B cell (primary cell): ENCODE measurements around the gene IGSF9B. TPM values are rescaled to one million over a fixed set of nuclear protein-coding genes. Genes with fewer than 3 reads are reported as not detected.

Experiments used
- ATAC-seq: fragments of 200-7000 bp; cut with Tn5 transposase; one replicate; pipeline ENCODE4 v1.10.0; 2021; ENCODE audit warnings: low read depth, mild to moderate bottlenecking, moderate number of reproducible peaks, moderate library complexity
- CTCF ChIA-PET: fragments of 350-600 bp; sonication (Branson Sonifier 250); formaldehyde crosslinking; loops from one replicate; lab custom pipeline; 2021; ENCODE audit warnings: antibody characterized with exemption, inconsistent platforms; lab: Charles Lee
- POLR2A ChIA-PET: fragments of 350-600 bp; sonication (Branson Sonifier 250); formaldehyde crosslinking; loops from one replicate; lab custom pipeline; 2021; ENCODE audit warnings: antibody characterized with exemption; lab: Charles Lee
- DNase-seq: peaks from one replicate; pipeline ENCODE4 v3.0.0; 2013
- H2AFZ ChIP-seq: 2 replicates; pipeline ENCODE4 v1.6.1; 2012; ENCODE audit warnings: mild to moderate bottlenecking, low read depth, low read length; ENCODE audit not compliant: insufficient read depth, poor library complexity, severe bottlenecking
- H3K27ac ChIP-seq, 2 donors: 1 replicate in 1 of 2; 2 replicates in 1 of 2; pipeline ENCODE4 v1.5.1; 2012 to 2013; ENCODE audit warnings: low read length in 2 of 2, mild to moderate bottlenecking in 2 of 2, moderate library complexity in 1 of 2
- H3K27me3 ChIP-seq, 4 experiments: fragments of 200-600 bp in 1 of 4; sonication (generic) in 1 of 4; replicated peaks in 1 of 4; 1 replicate in 2 of 4; 2 replicates in 2 of 4; pipeline versions ENCODE4 v1.6.1 to v1.7.0; 2013 to 2016; ENCODE audit warnings: low read length in 3 of 4, mild to moderate bottlenecking in 2 of 4, mixed read lengths in 1 of 4, moderate library complexity in 1 of 4; ENCODE audit not compliant: insufficient read depth in 4 of 4, control insufficient read depth in 3 of 4; ENCODE audit errors: control extremely low read depth in 1 of 4
- H3K36me3 ChIP-seq, 2 experiments: replicated peaks in 1 of 2; 1 replicate in 1 of 2; 2 replicates in 1 of 2; pipeline versions ENCODE4 v1.6.1 to v1.7.1; 2013; ENCODE audit warnings: low read length in 1 of 2; ENCODE audit not compliant: insufficient read depth in 2 of 2, control insufficient read depth in 1 of 2; ENCODE audit errors: control extremely low read depth in 1 of 2, extremely low read depth in 1 of 2
- H3K4me1 ChIP-seq, 2 donors: fragments of 200-600 bp in 1 of 2; sonication (generic) in 1 of 2; 1 replicate in 1 of 2; 2 replicates in 1 of 2; pipeline versions ENCODE4 v1.5.1 to v1.6.1; 2013 to 2017; ENCODE audit warnings: low read length in 2 of 2; ENCODE audit not compliant: control insufficient read depth in 2 of 2, insufficient read depth in 2 of 2
- H3K4me2 ChIP-seq: replicated peaks from 2 replicates; pipeline ENCODE3; 2012; ENCODE audit warnings: mild to moderate bottlenecking, low read depth, low read length; ENCODE audit not compliant: poor library complexity, severe bottlenecking
- H3K4me3 ChIP-seq, 5 experiments: fragments of 200-600 bp in 1 of 5; sonication (generic) in 1 of 5; 1 replicate in 3 of 5; 2 replicates in 2 of 5; pipeline versions ENCODE4 v1.5.1 to v1.7.0; 2011 to 2016; ENCODE audit warnings: low read length in 4 of 5, mild to moderate bottlenecking in 4 of 5, low read depth in 2 of 5, control low read depth in 1 of 5, moderate library complexity in 1 of 5; ENCODE audit not compliant: insufficient read depth in 1 of 5; ENCODE audit errors: control extremely low read depth in 1 of 5, extremely low read depth in 1 of 5
- H3K79me2 ChIP-seq: fragments of 200-600 bp; sonication (generic); one replicate; pipeline ENCODE4 v1.6.0; 2016; ENCODE audit warnings: low read length; ENCODE audit not compliant: control insufficient read depth, insufficient read depth
- H3K9ac ChIP-seq: fragments of 200-600 bp; sonication (generic); 2 replicates; pipeline ENCODE4 v1.6.1; 2017; ENCODE audit warnings: mild to moderate bottlenecking, low read length, moderate library complexity
- H3K9me3 ChIP-seq, 3 donors: one replicate each; pipeline versions ENCODE4 v1.6.1 to v1.7.1; 2013; ENCODE audit warnings: low read length in 2 of 3; ENCODE audit not compliant: control insufficient read depth in 2 of 3, insufficient read depth in 1 of 3; ENCODE audit errors: control extremely low read depth in 1 of 3
- H4K20me1 ChIP-seq: 2 replicates; pipeline ENCODE4 v1.6.0; 2012; ENCODE audit warnings: mild to moderate bottlenecking, low read length; ENCODE audit not compliant: insufficient read depth, control insufficient read depth, poor library complexity, severe bottlenecking
- H3K27ac Mint-ChIP-seq: one replicate; pipeline ENCODE4 v1.8.0; 2021; ENCODE audit warnings: mixed read lengths
- H3K27me3 Mint-ChIP-seq: one replicate; pipeline ENCODE4 v1.8.0; 2021; ENCODE audit warnings: mixed read lengths
- H3K4me1 Mint-ChIP-seq: one replicate; pipeline ENCODE4 v1.8.0; 2021; ENCODE audit warnings: mixed read lengths
- H3K4me3 Mint-ChIP-seq: one replicate; pipeline ENCODE4 v1.8.0; 2021; ENCODE audit warnings: mixed read lengths
- H3K9me3 Mint-ChIP-seq: one replicate; pipeline ENCODE4 v1.8.0; 2022; ENCODE audit warnings: mixed read lengths; ENCODE audit not compliant: insufficient read depth
- CTCF ChIP-seq: fragments of 200-600 bp; IDR thresholded peaks from one replicate; pipeline ENCODE4 v1.8.0; 2022; ENCODE audit warnings: antibody characterized with exemption, mild to moderate bottlenecking
- EZH2 ChIP-seq: IDR thresholded peaks from 2 replicates; pipeline ENCODE4 v1.6.1; 2012; ENCODE audit warnings: borderline replicate concordance, low read depth, mild to moderate bottlenecking, moderate library complexity, low read length; ENCODE audit not compliant: insufficient read depth, poor library complexity, severe bottlenecking
- WGBS: methylation state at CpG from one replicate; pipeline ENCODE4 v1.1.5; 2013; ENCODE audit warnings: missing lambda C conversion rate; ENCODE audit not compliant: insufficient coverage; 5-methylcytosine and 5-hydroxymethylcytosine counted together
- intact Hi-C: fragments of 100-400 bp; cut with micrococcal nuclease; formaldehyde crosslinking; loops from one replicate; pipeline ENCODE4 v1.10.0; 2022
- polyA plus RNA-seq: library from polyadenylated mRNA; depleted of rRNA; stranded (reverse); fragments of >200 nt; gene quantifications from 2 replicates; pipeline ENCODE4 v1.2.3, GENCODE V29; 2012
- total RNA-seq, 2 donors: library from RNA; stranded (reverse); fragments of 120-200 nt in 1 of 2; gene quantifications; 1 replicate in 1 of 2; 2 replicates in 1 of 2; pipeline versions ENCODE4 v1.2.3 to v1.2.4, GENCODE V29; 2013 to 2022

The IGSF9B gene
- total and polyA plus RNA-seq, 2 donors (not counting 1 experiment from before 2014, with no cell fraction given), result 0.15 to 0.37 TPM

- no peak for TF ChIP-seq EZH2
- no peak for TF ChIP-seq CTCF
- Histone ChIP-seq H3K4me1 (no peaks in the 10 kb centered on the region), H3K9me3 (peaks cover 0 to 15% (median 0%) of the 10 kb centered on the region in 3 donors), H2AFZ (no peak overlapping the region), H4K20me1 (no peaks in the 10 kb centered on the region), H3K4me3 (no peak overlapping the region), H3K4me2 (no peak overlapping the region), H3K79me2 (no peaks in the 10 kb centered on the region), H3K27ac (no peak overlapping the region), H3K9ac (no peak overlapping the region), H3K27me3 (no peaks in the 10 kb centered on the region), H3K36me3 (no peaks in the 10 kb centered on the region)
- no peaks in the 10 kb centered on the region for H3K27me3 Mint-ChIP-seq
- H3K4me1 Mint-ChIP-seq, result no peaks in the 10 kb centered on the region
- ChIA-PET POLR2A (no interaction called here), CTCF (no interaction called here)
- H3K4me3 Mint-ChIP-seq, result no peak overlapping the region
- intact Hi-C loops, result no loop called here
- WGBS, result 97% methylated on average over 10 of the region's 16 CpGs
- no peak for DNase-seq
- H3K9me3 Mint-ChIP-seq, result peaks cover 6% of the 10 kb centered on the region
- ATAC-seq, result no peak
- no peak overlapping the region for H3K27ac Mint-ChIP-seq
These were observed 19.3 kb downstream of the IGSF9B start for GRCh38 chr11:133937468-133937867.

- Histone ChIP-seq H2AFZ (no peak overlapping the region), H3K27me3 (no peaks in the 10 kb centered on the region), H3K9ac (no peak overlapping the region), H3K4me2 (no peak overlapping the region), H4K20me1 (no peaks in the 10 kb centered on the region), H3K79me2 (no peaks in the 10 kb centered on the region), H3K4me1 (no peaks in the 10 kb centered on the region), H3K27ac (no peak overlapping the region), H3K9me3 (peaks cover 0 to 15% (median 0%) of the 10 kb centered on the region in 3 donors), H3K4me3 (no peak overlapping the region), H3K36me3 (no peaks in the 10 kb centered on the region)
- Mint-ChIP-seq H3K9me3 (peaks cover 6% of the 10 kb centered on the region), H3K27ac (no peak overlapping the region), H3K27me3 (no peaks in the 10 kb centered on the region), H3K4me3 (no peak overlapping the region), H3K4me1 (no peaks in the 10 kb centered on the region)
- intact Hi-C loops, result no loop called here
- ChIA-PET CTCF (no interaction called here), POLR2A (no interaction called here)
- DNase-seq (no peak), ATAC-seq (no peak)
- no peak for TF ChIP-seq EZH2
- no peak for TF ChIP-seq CTCF
- 86% methylated on average over 12 of the region's 13 CpGs for WGBS
These were observed 19.8 kb downstream of the IGSF9B start for GRCh38 chr11:133937015-133937414.
